Measurements from ENCODE around the gene ZFP69B.

ZFP69B gene

DNA sequence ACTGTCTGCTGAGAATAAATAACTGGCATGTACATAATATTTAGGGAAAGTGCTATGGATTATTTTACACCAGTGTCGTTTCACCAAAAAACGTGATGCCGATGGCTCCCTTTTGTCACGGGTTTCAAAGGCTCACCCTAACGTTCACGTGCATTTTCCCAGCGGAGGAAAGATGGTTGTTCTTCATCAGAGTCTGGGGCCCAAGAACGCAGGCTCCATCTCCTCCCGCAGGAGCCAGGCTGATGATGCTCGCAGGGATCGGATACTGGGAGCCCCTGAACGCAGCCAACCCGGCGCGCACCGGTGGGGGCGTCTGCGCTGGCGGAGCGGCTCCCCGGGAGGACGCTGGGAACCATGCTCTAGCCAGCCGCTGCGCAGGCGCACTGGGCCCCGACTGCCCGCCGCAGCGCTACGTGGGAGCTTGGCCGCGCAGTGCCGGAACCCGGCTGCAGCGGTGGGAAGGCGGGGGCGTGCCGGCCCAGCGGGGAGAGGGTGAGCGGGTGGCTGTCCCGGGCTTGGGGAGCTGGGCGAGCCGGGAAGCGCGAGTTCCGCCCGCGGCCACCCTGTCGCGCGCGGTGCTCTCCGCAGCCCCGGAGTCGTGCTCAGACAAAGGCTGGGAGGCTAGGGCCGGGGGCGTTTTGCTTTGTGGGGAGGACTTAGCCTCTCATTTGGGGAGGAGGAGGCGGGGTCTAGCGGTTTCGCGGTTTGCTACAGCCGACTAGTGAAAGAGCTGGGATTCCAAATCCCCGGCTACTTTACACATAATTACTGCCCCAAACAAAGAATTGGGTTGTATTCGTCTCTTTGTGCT is at the start of gene ZFP69B:
TSS of gene ZFP69B (plus strand) at position 793 of the 811 bp plus-strand sequence. CDS start 486 bp downstream, outside the sequence.
- Histone ChIP-seq H3K27ac (ENCODE audit: low read length) (peak within 1 kb of the TSS; percentile 59), H3K4me3 (ENCODE audit: low read length) (peak within 1 kb of the TSS; percentile 89), H3K9me3 (ENCODE audit: insufficient read depth, low read depth, low read length) (peaks cover 15% of the 10 kb centered on the region), H3K36me3 (ENCODE audit: insufficient read depth, low read depth, low read length) (peaks cover 9% of the 10 kb centered on the region), H3K4me1 (ENCODE audit: insufficient read depth, low read length) (peaks cover 7% of the 10 kb centered on the region; the same call in 1 of the 2 replicates), H3K27me3 (ENCODE audit: insufficient read depth, low read length) (no peaks in the 10 kb centered on the region), H3K9ac (ENCODE audit: low read depth, low read length) (peak within 1 kb of the TSS; percentile 86)

DNA sequence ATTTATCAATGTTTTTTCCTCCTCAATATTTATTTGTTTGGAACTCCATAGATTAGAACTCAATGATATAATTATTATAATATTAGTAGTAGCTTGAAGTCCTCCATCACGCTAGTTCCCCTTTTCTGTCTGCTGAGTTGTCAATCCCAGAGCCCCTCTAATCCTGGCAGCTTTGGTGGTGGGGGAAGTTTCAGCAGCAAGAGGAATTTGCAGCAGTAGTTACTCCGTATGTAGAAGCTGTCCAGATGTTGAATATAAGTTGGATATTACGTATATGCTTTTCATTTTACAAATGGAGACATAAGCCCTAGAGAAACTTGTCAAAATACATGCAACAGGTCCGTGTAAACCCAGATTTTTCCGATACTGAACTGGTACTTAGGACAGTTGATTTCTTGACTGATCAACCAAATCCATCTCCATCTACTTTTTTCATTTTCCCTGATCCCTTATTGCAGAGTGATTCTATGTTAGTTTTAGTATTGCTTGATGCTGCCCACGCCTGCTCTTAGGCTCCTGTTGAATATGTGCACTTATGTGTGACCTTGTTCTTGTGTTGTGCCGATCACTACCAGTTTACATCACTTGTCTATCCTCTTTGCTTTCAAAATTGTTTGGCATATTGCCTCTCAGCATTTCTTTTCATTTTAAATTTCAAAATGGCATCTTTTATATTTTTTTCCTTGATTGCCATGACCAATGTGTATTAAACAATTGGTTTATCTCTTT is 48.6 kb upstream of the ZFP69B start:
- Histone ChIP-seq H3K27ac (ENCODE audit: low read length) (no peak overlapping the region), H3K4me3 (ENCODE audit: low read length) (no peak overlapping the region), H3K4me1 (ENCODE audit: insufficient read depth, low read length) (no peaks in the 10 kb centered on the region)

DNA sequence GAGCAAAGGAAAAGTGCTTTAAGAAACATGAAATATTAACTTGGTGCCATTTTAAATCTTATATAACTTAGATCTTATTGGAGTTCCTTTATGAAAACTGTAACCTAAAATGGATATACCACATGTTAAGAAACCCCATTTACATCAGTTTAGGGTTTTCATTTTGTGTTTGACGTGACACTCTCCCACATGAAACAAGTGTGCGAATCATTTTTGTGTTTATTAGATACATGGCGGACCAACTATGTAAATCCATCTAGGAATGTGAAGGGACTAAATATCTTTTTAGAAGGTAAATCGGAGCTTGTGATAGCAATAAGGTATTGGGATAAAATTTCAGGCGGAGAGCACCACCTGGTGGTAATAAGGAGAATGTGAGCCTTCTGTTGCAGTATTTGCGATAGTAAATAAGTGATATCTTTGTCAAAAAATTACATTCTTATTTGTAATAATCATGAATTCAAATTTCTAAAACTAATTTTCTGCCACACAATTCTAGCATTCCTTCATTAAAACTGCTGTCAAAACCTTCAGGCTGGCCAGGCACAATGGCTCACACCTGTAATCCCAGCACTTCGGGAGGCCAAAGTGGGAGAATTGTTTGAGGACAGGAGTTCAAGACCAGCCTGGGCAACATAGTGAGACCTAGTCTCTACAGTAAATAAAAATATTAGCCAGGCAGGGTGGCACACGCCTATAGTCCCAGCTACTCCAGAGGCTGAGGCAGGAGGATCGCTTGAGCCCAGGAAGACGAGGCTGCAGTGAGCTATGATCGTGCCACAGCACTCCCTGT is 45.4 kb upstream of the ZFP69B start:
- Histone ChIP-seq H3K27me3 (ENCODE audit: insufficient read depth, low read length) (no peaks in the 10 kb centered on the region), H3K4me1 (ENCODE audit: insufficient read depth, low read length) (peaks cover 8% of the 10 kb centered on the region), H3K36me3 (ENCODE audit: insufficient read depth, low read depth, low read length) (no peaks in the 10 kb centered on the region), H3K9me3 (ENCODE audit: insufficient read depth, low read depth, low read length) (no peaks in the 10 kb centered on the region), H3K27ac (ENCODE audit: low read length) (no peak overlapping the region), H3K4me3 (ENCODE audit: low read length) (no peak overlapping the region), H3K9ac (ENCODE audit: low read depth, low read length) (no peak overlapping the region)

More for the DNA sequence above, 48.6 kb upstream of the ZFP69B start:
- no peak overlapping the region for H3K9ac ChIP-seq (ENCODE audit: low read depth, low read length)
- H3K27me3 ChIP-seq (ENCODE audit: insufficient read depth, low read length): no peaks in the 10 kb centered on the region
- no peaks in the 10 kb centered on the region for H3K36me3 ChIP-seq (ENCODE audit: insufficient read depth, low read depth, low read length)
- H3K9me3 ChIP-seq (ENCODE audit: insufficient read depth, low read depth, low read length): no peaks in the 10 kb centered on the region

DNA sequence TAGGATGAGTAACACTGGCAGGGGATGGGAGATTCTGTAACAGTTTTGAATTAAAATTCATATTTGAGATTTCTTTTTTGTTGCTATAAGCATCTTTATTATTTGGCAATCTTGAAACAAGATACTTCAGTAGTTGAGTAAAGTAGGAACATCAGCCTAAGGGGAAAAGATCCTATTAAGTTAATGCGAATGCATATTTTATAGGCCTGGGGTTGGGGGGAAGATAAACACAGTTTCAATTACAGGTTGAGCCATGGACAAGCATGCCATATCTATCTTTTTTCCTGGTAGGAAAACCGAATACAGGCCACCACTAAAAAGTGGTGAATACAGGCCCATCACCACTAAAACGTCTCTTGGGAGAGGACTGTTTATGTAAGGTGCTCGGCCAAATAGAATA is 44.5 kb upstream of the ZFP69B start:
- Histone ChIP-seq H3K4me3 (ENCODE audit: low read length) (no peak overlapping the region), H3K9me3 (ENCODE audit: insufficient read depth, low read depth, low read length) (no peaks in the 10 kb centered on the region), H3K27ac (ENCODE audit: low read length) (no peak overlapping the region), H3K27me3 (ENCODE audit: insufficient read depth, low read length) (no peaks in the 10 kb centered on the region), H3K36me3 (ENCODE audit: insufficient read depth, low read depth, low read length) (no peaks in the 10 kb centered on the region), H3K4me1 (ENCODE audit: insufficient read depth, low read length) (peaks cover 8% of the 10 kb centered on the region), H3K9ac (ENCODE audit: low read depth, low read length) (no peak overlapping the region)

DNA sequence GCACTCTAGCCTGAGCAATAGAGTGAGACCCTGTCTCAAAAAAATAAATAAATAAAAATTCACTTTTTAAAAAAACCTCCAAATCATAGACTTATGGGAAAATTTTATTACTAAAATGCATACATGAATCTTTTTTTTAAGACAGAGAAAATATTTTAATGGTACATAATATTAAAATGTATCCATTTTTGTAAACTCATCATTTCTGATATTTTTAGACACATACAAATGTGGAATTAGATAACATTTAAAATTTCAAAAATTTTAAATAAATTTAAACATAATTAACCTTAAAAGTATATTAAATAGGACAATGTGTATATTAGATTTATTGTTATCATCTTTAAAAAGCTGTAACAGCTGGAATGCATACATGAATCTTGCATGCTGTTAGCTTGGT is 42.8 kb upstream of the ZFP69B start:
- no peak overlapping the region for H3K27ac ChIP-seq (ENCODE audit: low read length)
- H3K4me3 ChIP-seq (ENCODE audit: low read length): no peak overlapping the region
- no peaks in the 10 kb centered on the region for H3K9me3 ChIP-seq (ENCODE audit: insufficient read depth, low read depth, low read length)
- no peaks in the 10 kb centered on the region for H3K36me3 ChIP-seq (ENCODE audit: insufficient read depth, low read depth, low read length)
- H3K4me1 ChIP-seq (ENCODE audit: insufficient read depth, low read length): peaks cover 8% of the 10 kb centered on the region
- H3K9ac ChIP-seq (ENCODE audit: low read depth, low read length): no peak overlapping the region
- no peaks in the 10 kb centered on the region for H3K27me3 ChIP-seq (ENCODE audit: insufficient read depth, low read length)

DNA sequence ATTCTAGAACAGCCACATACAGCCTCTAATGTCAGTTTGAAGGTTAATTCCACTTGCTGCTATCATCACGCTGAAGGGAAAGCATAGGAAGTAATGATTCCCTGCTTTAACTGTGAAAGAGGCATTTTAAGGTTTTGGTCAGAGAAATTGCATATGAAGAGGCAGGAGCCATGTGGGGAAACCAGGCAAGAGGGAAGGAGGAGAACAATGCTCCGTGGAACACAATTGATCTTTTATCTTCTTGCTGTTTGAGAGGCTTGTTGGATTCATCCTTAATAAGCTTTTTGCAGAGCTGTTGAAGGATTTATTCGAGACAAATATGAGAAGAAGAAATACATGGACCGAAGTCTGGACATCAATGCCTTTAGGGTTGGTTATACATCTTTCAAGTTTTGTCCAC is 40.8 kb upstream of the ZFP69B start:
- H3K9me3 ChIP-seq (ENCODE audit: insufficient read depth, low read depth, low read length): no peaks in the 10 kb centered on the region
- peaks cover 8% of the 10 kb centered on the region for H3K4me1 ChIP-seq (ENCODE audit: insufficient read depth, low read length)
- H3K27ac ChIP-seq (ENCODE audit: low read length): no peak overlapping the region
- peak overlapping the region; percentile 42; the same call in 1 of the 2 replicates for H3K9ac ChIP-seq (ENCODE audit: low read depth, low read length)
- no peaks in the 10 kb centered on the region for H3K36me3 ChIP-seq (ENCODE audit: insufficient read depth, low read depth, low read length)
- H3K27me3 ChIP-seq (ENCODE audit: insufficient read depth, low read length): no peaks in the 10 kb centered on the region
- peak overlapping the region; percentile 17; the same call in 1 of the 2 replicates for H3K4me3 ChIP-seq (ENCODE audit: low read length)

DNA sequence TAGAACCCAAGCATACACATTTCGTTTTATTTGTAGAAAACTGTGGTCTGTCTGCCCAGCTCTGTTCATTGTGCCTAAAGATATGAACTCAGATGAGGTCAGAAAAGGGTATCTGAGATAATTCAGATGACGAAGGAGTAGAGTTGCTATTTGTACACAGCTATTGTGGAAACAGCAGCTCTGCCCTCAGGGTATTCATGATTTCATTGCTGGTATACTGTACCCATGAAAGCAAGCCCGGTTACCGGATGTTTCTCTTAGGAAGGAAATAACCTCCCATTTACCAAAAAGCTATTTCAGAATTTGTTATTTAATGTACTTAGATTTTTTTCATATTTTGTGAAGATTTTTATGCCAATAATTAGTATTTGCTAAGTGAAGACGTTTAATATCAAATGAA is 39.0 kb upstream of the ZFP69B start:
- Histone ChIP-seq H3K27ac (ENCODE audit: low read length) (no peak overlapping the region), H3K9ac (ENCODE audit: low read depth, low read length) (no peak overlapping the region), H3K27me3 (ENCODE audit: insufficient read depth, low read length) (no peaks in the 10 kb centered on the region), H3K4me3 (ENCODE audit: low read length) (no peak overlapping the region), H3K36me3 (ENCODE audit: insufficient read depth, low read depth, low read length) (no peaks in the 10 kb centered on the region), H3K9me3 (ENCODE audit: insufficient read depth, low read depth, low read length) (no peaks in the 10 kb centered on the region), H3K4me1 (ENCODE audit: insufficient read depth, low read length) (peaks cover 8% of the 10 kb centered on the region)

DNA sequence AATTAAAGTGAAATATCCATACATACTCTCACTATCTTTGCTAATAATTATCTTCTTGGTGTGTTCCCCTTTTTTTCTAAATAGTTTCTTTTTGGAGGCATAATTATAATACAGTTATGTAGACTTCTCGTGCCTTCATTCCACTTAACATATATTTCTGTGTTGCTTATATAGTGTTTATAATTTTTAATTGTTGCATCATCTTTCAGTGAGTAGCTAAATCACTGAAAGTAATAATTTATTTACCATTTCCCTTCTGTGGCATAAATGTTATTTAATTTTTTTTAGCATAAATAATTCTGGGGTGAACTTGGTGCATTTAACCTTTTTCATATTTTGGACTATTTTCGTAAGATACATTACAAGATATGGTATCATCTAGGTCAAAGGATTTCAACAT is 38.4 kb upstream of the ZFP69B start:
- H3K4me3 ChIP-seq (ENCODE audit: low read length): no peak overlapping the region
- peaks cover 8% of the 10 kb centered on the region for H3K4me1 ChIP-seq (ENCODE audit: insufficient read depth, low read length)
- H3K9ac ChIP-seq (ENCODE audit: low read depth, low read length): no peak overlapping the region
- H3K36me3 ChIP-seq (ENCODE audit: insufficient read depth, low read depth, low read length): no peaks in the 10 kb centered on the region
- H3K27me3 ChIP-seq (ENCODE audit: insufficient read depth, low read length): no peaks in the 10 kb centered on the region
- no peak overlapping the region for H3K27ac ChIP-seq (ENCODE audit: low read length)
- no peaks in the 10 kb centered on the region for H3K9me3 ChIP-seq (ENCODE audit: insufficient read depth, low read depth, low read length)

DNA sequence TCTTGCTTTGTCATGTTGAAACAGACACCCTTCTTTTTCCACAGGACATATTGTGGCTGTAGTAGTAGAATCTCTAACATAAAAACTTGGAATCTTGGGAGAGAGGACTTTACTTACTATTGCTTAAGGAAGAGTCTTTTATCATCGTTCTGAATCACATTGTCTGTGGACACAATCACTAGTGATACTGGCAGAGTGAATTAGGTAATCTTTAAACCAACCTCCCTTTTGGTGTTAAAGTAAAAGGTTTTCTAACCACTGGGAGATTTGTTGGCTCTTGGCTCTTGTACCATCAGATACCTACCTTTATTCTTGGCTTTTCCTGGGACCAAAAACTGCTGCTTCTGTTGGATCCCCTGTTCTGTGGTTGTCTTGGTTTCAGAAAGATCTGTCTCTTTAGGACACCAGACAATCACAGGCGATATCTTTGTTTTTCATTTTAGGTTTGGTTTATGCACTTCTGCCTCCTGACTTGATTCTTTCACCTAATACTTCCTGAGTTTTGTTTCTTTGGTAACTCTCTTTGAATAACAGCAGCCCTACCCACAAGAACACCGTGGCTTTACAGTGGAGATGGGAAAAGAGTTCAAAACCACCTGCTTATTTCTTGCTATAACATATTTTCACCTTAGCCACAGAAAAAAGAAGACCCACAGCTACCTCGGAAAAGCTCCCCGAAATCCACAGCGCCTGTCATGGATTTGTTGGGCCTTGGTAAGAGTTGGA is 36.6 kb upstream of the ZFP69B start:
- Histone ChIP-seq H3K27ac (ENCODE audit: low read length) (no peak overlapping the region), H3K9me3 (ENCODE audit: insufficient read depth, low read depth, low read length) (no peaks in the 10 kb centered on the region), H3K36me3 (ENCODE audit: insufficient read depth, low read depth, low read length) (no peaks in the 10 kb centered on the region)

DNA sequence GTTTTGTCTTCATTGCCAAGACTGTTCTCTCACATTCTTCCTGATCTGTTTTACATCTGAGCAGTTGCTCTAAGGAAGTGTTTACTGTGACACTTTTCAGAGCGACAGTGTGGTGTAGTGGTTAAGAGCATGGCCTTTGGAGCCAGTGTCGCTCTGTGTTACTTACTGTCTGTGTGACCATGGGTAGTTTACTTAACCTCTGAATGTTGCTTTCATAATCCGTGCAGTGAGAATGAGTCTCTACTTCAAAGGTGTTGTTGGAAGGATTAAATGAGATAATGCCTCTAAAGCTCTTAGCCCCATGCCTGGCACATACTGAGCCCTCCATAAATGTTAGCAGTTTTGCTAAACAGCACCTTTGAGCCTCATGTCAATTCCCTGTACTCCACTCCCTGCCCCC is 35.9 kb upstream of the ZFP69B start:
- Histone ChIP-seq H3K4me1 (ENCODE audit: insufficient read depth, low read length) (peaks cover 3% of the 10 kb centered on the region), H3K36me3 (ENCODE audit: insufficient read depth, low read depth, low read length) (no peaks in the 10 kb centered on the region), H3K9ac (ENCODE audit: low read depth, low read length) (no peak overlapping the region), H3K27ac (ENCODE audit: low read length) (no peak overlapping the region), H3K9me3 (ENCODE audit: insufficient read depth, low read depth, low read length) (no peaks in the 10 kb centered on the region), H3K4me3 (ENCODE audit: low read length) (no peak overlapping the region), H3K27me3 (ENCODE audit: insufficient read depth, low read length) (no peaks in the 10 kb centered on the region)

More for the DNA sequence above, 36.6 kb upstream of the ZFP69B start:
- Histone ChIP-seq H3K9ac (ENCODE audit: low read depth, low read length) (no peak overlapping the region), H3K4me1 (ENCODE audit: insufficient read depth, low read length) (peaks cover 8% of the 10 kb centered on the region), H3K27me3 (ENCODE audit: insufficient read depth, low read length) (no peaks in the 10 kb centered on the region), H3K4me3 (ENCODE audit: low read length) (no peak overlapping the region)

DNA sequence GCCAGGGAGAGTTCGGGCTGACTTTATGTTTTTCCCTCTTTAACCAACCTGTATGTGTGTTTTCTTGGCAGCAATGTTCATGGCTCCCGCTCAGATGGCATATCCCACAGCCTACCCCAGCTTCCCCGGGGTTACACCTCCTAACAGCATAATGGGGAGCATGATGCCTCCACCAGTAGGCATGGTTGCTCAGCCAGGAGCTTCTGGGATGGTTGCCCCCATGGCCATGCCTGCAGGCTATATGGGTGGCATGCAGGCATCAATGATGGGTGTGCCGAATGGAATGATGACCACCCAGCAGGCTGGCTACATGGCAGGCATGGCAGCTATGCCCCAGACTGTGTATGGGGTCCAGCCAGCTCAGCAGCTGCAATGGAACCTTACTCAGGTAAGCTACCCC is 33.6 kb upstream of the ZFP69B start:
- Histone ChIP-seq H3K27ac (ENCODE audit: low read length) (no peak overlapping the region), H3K9me3 (ENCODE audit: insufficient read depth, low read depth, low read length) (no peaks in the 10 kb centered on the region), H3K4me3 (ENCODE audit: low read length) (no peak overlapping the region), H3K36me3 (ENCODE audit: insufficient read depth, low read depth, low read length) (no peaks in the 10 kb centered on the region), H3K4me1 (ENCODE audit: insufficient read depth, low read length) (no peaks in the 10 kb centered on the region), H3K27me3 (ENCODE audit: insufficient read depth, low read length) (no peaks in the 10 kb centered on the region), H3K9ac (ENCODE audit: low read depth, low read length) (no peak overlapping the region)
